HepG2 (cell line): ENCODE data around the gene ATP6V0D1. TPM values are rescaled to one million over a fixed set of nuclear protein-coding genes. Genes with fewer than 3 reads are reported as not detected.

Experiments
- ELF4 ChIP-seq: sonication (generic); formaldehyde crosslinking; IDR thresholded peaks from 2 replicates; pipeline ENCODE4 v1.5.0; 2020; ENCODE audit warnings: missing genetic modification reagents, mild to moderate bottlenecking, moderate library complexity, borderline replicate concordance
- GABPB1 ChIP-seq: IDR thresholded peaks from 2 replicates; pipeline ENCODE4 v1.6.1; 2016; ENCODE audit warnings: mild to moderate bottlenecking, missing genetic modification reagents, moderate library complexity, missing compliant biosample characterization
- HIVEP1 ChIP-seq: sonication (generic); formaldehyde crosslinking; IDR thresholded peaks from 2 replicates; pipeline ENCODE4 v1.4.0; 2020; ENCODE audit warnings: mild to moderate bottlenecking, missing genetic modification reagents
- KAT2B ChIP-seq: fragments of 150-350 bp; IDR thresholded peaks from 2 replicates; pipeline ENCODE4 v1.6.1; 2014; ENCODE audit warnings: low read depth, low read length, borderline replicate concordance
- NONO ChIP-seq, 2 experiments: fragments of 450-650 bp in 1 of 2; sonication (generic) in 1 of 2; formaldehyde crosslinking in 1 of 2; IDR thresholded peaks in 1 of 2; conservative IDR thresholded peaks in 1 of 2; 2 replicates each; pipeline versions ENCODE4 v1.6.1 to v1.8.0; 2017 to 2022; ENCODE audit warnings: mild to moderate bottlenecking in 1 of 2, missing genetic modification reagents in 1 of 2, moderate library complexity in 1 of 2
- NR2F1 ChIP-seq, 2 experiments: fragments of 450-650 bp in 1 of 2; formaldehyde crosslinking in 1 of 2; IDR thresholded peaks; 2 replicates each; pipeline versions ENCODE4 v1.5.0 to v1.6.1; 2016 to 2020; ENCODE audit warnings: mild to moderate bottlenecking in 1 of 2, missing compliant biosample characterization in 1 of 2, missing genetic modification reagents in 1 of 2, moderate library complexity in 1 of 2
- RAD51 ChIP-seq: fragments of 450-650 bp; IDR thresholded peaks from 2 replicates; pipeline ENCODE4 v1.6.1; 2016; ENCODE audit warnings: borderline replicate concordance
- RARA ChIP-seq: IDR thresholded peaks from 2 replicates; pipeline ENCODE4 v1.6.1; 2016; ENCODE audit warnings: missing genetic modification reagents, missing compliant biosample characterization
- REL ChIP-seq: sonication (generic); formaldehyde crosslinking; conservative IDR thresholded peaks from 2 replicates; pipeline ENCODE4 v1.8.0; 2022; ENCODE audit warnings: mild to moderate bottlenecking, missing genetic modification reagents, moderate library complexity
- SMAD1 ChIP-seq: sonication (generic); formaldehyde crosslinking; IDR thresholded peaks from 2 replicates; pipeline ENCODE4 v1.4.0; 2020; ENCODE audit warnings: missing genetic modification reagents, low read depth, mild to moderate bottlenecking, borderline replicate concordance
- SPEN ChIP-seq: sonication (generic); formaldehyde crosslinking; IDR thresholded peaks from 2 replicates; pipeline ENCODE4 v1.5.1; 2020; ENCODE audit warnings: low read depth, mild to moderate bottlenecking, missing genetic modification reagents
- ZBTB21 ChIP-seq: sonication (generic); formaldehyde crosslinking; IDR thresholded peaks from 2 replicates; pipeline ENCODE4 v1.4.0; 2020; ENCODE audit warnings: missing genetic modification reagents
- ZNF3 ChIP-seq: IDR thresholded peaks from 2 replicates; pipeline ENCODE4 v1.7.0; 2017; ENCODE audit warnings: inconsistent platforms
- ZNF350 ChIP-seq: sonication (generic); formaldehyde crosslinking; IDR thresholded peaks from 2 replicates; pipeline ENCODE4 v1.4.0; 2020; ENCODE audit warnings: mild to moderate bottlenecking, low read depth, missing genetic modification reagents, borderline replicate concordance
- ZNF44 ChIP-seq: sonication (generic); formaldehyde crosslinking; IDR thresholded peaks from 2 replicates; pipeline ENCODE4 v1.5.1; 2020; ENCODE audit warnings: mild to moderate bottlenecking, missing genetic modification reagents
- ZNF530 ChIP-seq: sonication (generic); formaldehyde crosslinking; IDR thresholded peaks from 2 replicates; pipeline ENCODE4 v1.5.0; 2020; ENCODE audit warnings: low read depth, mild to moderate bottlenecking, missing genetic modification reagents
- ZNF549 ChIP-seq: sonication (generic); formaldehyde crosslinking; IDR thresholded peaks from 2 replicates; pipeline ENCODE4 v1.5.0; 2020; ENCODE audit warnings: missing genetic modification reagents
- ZNF75D ChIP-seq: sonication (generic); formaldehyde crosslinking; IDR thresholded peaks from 2 replicates; pipeline ENCODE4 v1.8.1; 2023; ENCODE audit warnings: missing genetic modification reagents, mild to moderate bottlenecking, borderline replicate concordance
- ZNF773 ChIP-seq: sonication (generic); formaldehyde crosslinking; IDR thresholded peaks from 2 replicates; pipeline ENCODE4 v1.4.0; 2020; ENCODE audit warnings: missing genetic modification reagents, borderline replicate concordance
- polyA plus RNA-seq, 8 experiments: library from polyadenylated mRNA; depleted of rRNA in 3 of 8; stranded (reverse) in 7 of 8; unstranded in 1 of 8; fragments of >200 nt; fragmentation: Illumina TruSeq in 4 of 8; extraction: Trizol in 4 of 8; gene quantifications; 2 replicates each; pipeline versions ENCODE4 v1.2.1 to v1.2.3, GENCODE V29; 2011 to 2016; ENCODE audit warnings: low read depth in 4 of 8, missing spikeins in 1 of 8, mixed read lengths in 1 of 8; ENCODE audit not compliant: insufficient read depth in 1 of 8
- total RNA-seq, 5 experiments: library from RNA; depleted of rRNA; stranded (reverse); fragments of >200 nt; fragmentation: Illumina TruSeq; extraction: Trizol; gene quantifications; 2 replicates each; pipeline ENCODE4 v1.2.3, GENCODE V29; 2016; ENCODE audit warnings: low read depth in 1 of 5
- TF ChIP-seq, protein P1 (sequence below): sonication (generic); formaldehyde crosslinking; IDR thresholded peaks from 2 replicates; pipeline ENCODE4 v1.8.0; 2022; ENCODE audit warnings: mild to moderate bottlenecking, missing genetic modification reagents, moderate library complexity
- TF ChIP-seq, protein P2 (sequence below): sonication (generic); formaldehyde crosslinking; IDR thresholded peaks from 2 replicates; pipeline ENCODE4 v1.4.0; 2020; ENCODE audit warnings: missing genetic modification reagents, mild to moderate bottlenecking, borderline replicate concordance
- TF ChIP-seq, protein P3 (sequence below): sonication (generic); formaldehyde crosslinking; IDR thresholded peaks from 2 replicates; pipeline ENCODE4 v1.8.1; 2023; ENCODE audit warnings: mild to moderate bottlenecking, missing genetic modification reagents, borderline replicate concordance
- TF ChIP-seq, protein P4 (sequence below): sonication (generic); formaldehyde crosslinking; IDR thresholded peaks from 2 replicates; pipeline ENCODE4 v1.8.1; 2023; ENCODE audit warnings: missing genetic modification reagents, mild to moderate bottlenecking, borderline replicate concordance
- TF ChIP-seq, protein P5 (sequence below): sonication (generic); IDR thresholded peaks from 2 replicates; pipeline ENCODE4 v1.6.1; 2016; ENCODE audit warnings: low read depth, borderline replicate concordance

ATP6V0D1 gene
- total and polyA plus RNA-seq, 2 of the 13 experiments (the other 11 are each of a cell fraction or from before 2014, with no cell fraction given), result 51.1 to 61.3 TPM

DNA sequence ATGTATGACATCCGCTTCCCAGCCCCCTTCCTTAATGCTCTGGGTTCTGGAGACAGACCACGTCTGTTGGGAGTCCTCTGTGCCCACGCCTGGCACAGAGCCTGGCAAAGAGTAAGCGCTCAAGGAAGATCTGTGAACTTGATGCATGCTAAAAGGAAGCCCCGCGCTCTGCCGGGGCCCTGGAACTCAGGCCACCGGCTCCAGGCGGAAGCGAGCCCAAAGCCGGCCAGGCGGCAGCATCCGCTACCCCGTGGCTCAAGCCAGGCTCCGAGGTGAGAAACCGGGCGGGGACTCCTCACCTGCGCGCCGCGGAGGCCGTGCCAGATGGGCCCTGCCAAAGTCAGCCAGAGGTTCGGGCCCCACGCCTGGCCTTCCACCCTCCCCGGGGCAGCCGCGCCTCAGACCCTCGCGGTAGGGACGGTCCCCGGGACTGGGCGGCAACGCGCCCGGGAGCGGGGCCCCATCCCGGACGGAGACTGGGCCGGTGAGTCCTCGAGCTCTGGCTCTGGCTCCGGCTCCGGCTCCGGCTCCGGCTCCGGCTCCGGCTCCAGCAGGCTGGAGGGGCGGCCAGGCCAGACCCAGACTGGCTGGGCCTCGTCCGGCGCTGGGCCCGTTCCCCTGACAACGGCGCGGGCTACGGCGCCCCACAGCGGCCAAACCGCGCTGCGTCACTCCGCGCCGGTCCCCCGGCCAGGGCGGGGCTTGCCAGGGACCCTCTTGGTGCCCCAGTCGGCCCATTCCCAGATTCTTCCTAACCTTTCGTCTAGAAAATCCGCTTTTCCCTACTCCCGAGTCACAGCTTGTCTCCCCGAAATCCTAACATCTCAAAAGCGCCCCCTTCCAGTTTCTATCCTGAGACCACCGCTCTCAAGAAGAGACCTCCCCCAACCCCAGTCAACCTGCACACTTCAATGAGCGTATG is 64.8 kb downstream of the ATP6V0D1 start, which contains the start of gene ZDHHC1 (continued):
- TF ChIP-seq, protein P1, sequence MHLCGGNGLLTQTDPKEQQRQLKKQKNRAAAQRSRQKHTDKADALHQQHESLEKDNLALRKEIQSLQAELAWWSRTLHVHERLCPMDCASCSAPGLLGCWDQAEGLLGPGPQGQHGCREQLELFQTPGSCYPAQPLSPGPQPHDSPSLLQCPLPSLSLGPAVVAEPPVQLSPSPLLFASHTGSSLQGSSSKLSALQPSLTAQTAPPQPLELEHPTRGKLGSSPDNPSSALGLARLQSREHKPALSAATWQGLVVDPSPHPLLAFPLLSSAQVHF, result no peak
- no peak for TF ChIP-seq ZNF44
- TF ChIP-seq ELF4 (CRISPR knock-in tag), result no peak; the same call in 1 of the 2 replicates
- no peak for TF ChIP-seq RAD51
- TF ChIP-seq REL (CRISPR knock-in tag), result no peak
- TF ChIP-seq ZNF75D (CRISPR knock-in tag), result no peak
- TF ChIP-seq ZNF530 (CRISPR knock-in tag), result no peak
- no peak for TF ChIP-seq ZBTB21 (CRISPR knock-in tag)
- TF ChIP-seq, protein P2, sequence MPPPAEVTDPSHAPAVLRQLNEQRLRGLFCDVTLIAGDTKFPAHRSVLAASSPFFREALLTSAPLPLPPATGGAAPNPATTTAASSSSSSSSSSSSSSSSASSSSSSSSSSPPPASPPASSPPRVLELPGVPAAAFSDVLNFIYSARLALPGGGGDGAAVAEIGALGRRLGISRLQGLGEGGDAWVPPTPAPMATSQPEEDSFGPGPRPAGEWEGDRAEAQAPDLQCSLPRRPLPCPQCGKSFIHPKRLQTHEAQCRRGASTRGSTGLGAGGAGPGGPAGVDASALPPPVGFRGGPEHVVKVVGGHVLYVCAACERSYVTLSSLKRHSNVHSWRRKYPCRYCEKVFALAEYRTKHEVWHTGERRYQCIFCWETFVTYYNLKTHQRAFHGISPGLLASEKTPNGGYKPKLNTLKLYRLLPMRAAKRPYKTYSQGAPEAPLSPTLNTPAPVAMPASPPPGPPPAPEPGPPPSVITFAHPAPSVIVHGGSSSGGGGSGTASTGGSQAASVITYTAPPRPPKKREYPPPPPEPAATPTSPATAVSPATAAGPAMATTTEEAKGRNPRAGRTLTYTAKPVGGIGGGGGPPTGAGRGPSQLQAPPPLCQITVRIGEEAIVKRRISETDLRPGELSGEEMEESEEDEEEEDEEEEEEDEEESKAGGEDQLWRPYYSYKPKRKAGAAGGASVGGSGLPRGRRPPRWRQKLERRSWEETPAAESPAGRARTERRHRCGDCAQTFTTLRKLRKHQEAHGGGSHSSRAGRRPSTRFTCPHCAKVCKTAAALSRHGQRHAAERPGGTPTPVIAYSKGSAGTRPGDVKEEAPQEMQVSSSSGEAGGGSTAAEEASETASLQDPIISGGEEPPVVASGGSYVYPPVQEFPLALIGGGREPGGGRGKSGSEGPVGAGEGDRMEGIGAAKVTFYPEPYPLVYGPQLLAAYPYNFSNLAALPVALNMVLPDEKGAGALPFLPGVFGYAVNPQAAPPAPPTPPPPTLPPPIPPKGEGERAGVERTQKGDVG, result peak; percentile 89
- TF ChIP-seq, protein P3, sequence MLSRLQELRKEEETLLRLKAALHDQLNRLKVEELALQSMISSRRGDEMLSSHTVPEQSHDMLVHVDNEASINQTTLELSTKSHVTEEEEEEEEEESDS (CRISPR knock-in tag), result no peak
- TF ChIP-seq GABPB1 (CRISPR knock-in tag), result peak; percentile 73
- TF ChIP-seq ZNF773 (CRISPR knock-in tag), result peak; percentile 79; the same call in 1 of the 2 replicates
- TF ChIP-seq, protein P4, sequence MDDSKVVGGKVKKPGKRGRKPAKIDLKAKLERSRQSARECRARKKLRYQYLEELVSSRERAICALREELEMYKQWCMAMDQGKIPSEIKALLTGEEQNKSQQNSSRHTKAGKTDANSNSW (CRISPR knock-in tag), result no peak
- TF ChIP-seq RARA (CRISPR knock-in tag), result no peak
- TF ChIP-seq, protein P5, sequence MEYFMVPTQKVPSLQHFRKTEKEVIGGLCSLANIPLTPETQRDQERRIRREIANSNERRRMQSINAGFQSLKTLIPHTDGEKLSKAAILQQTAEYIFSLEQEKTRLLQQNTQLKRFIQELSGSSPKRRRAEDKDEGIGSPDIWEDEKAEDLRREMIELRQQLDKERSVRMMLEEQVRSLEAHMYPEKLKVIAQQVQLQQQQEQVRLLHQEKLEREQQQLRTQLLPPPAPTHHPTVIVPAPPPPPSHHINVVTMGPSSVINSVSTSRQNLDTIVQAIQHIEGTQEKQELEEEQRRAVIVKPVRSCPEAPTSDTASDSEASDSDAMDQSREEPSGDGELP, result peak; percentile 45; the same call in 1 of the 2 replicates
- peak; percentile 74; the same call in 1 of the 2 replicates for TF ChIP-seq ZNF549 (CRISPR knock-in tag)
- no peak for TF ChIP-seq NONO (IDR thresholded peaks at IDR 0.05)
- no peak; the same call in 1 of the 2 replicates for TF ChIP-seq NONO (CRISPR knock-in tag; conservative IDR thresholded peaks at IDR 0.05)
- TF ChIP-seq ZNF3 (CRISPR knock-in tag), result no peak
- no peak for TF ChIP-seq NR2F1 (CRISPR knock-in tag; IDR thresholded peaks at IDR 0.05)
- no peak; the same call in 1 of the 2 replicates for TF ChIP-seq HIVEP1 (CRISPR knock-in tag)
- no peak; the same call in 1 of the 2 replicates for TF ChIP-seq ZNF350 (CRISPR knock-in tag)
- TF ChIP-seq SMAD1 (CRISPR knock-in tag), result peak; percentile 95; the same call in 1 of the 2 replicates
- peak; percentile 88 for TF ChIP-seq SPEN (CRISPR knock-in tag)
- no peak for TF ChIP-seq KAT2B
